ENCODE data around the gene ZDHHC3.

- TF ChIP-seq CTCF (conservative IDR thresholded peaks at IDR 0.05; ENCODE audit: low read length): no peak
- no peak for TF ChIP-seq EZH2phosphoT487 (IDR thresholded peaks at IDR 0.05; ENCODE audit: borderline replicate concordance)
These were observed 17.6 kb downstream of the ZDHHC3 start for GRCh38 chr3:44958386-44958785.

Data from Loucy (cell line).